GM21717 (cell line): ENCODE measurements around the gene SIM1.

Experiments used
- ATAC-seq: cut with Tn5 transposase; IDR thresholded peaks from one replicate; pipeline ENCODE4 v1.9.1; 2021; ENCODE audit warnings: mild to moderate bottlenecking, moderate library complexity; ENCODE audit not compliant: unreplicated experiment

SIM1 gene

DNA sequence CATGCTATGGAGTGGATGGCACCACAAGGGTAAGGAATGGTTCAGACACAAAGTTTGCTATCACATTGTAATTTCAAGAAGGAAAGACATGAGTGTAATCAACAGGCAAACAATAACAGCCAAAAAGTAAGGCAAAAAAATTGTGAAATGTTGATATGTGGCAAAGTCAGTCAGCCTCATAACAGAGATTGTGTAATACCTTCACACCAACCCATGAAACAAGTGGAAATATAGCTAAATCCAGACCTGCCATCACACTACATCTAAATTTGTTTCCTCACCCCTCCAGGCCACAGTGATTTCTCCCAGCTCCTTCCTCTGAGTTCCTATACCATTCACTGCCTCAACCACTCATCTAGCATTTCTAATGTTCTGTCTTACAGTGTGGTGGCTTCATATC is 37.3 kb downstream of the SIM1 start:
- ATAC-seq, result no peak

- no peak for ATAC-seq
Observed at GRCh38 chr6:100426744-100427338, 37.9 kb downstream of the SIM1 start.

DNA sequence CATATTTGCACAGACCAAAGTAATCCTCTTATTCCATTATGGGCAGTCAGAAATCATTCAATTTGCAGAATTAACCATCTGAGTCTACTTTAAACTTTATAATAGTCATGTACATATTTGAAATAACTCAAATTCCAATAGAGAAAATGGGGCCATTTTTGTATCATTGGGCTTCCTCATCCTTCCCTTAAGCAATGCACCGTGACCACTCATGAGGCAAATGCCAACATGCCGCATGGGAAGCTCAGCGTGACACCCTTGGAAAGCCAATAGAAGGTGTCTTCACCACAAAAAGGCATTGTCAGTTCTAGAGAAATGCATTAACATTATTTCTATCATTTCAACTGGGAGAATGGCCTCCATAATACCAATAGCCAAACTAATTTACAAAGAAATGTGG is 38.5 kb downstream of the SIM1 start:
- ATAC-seq, result no peak

- ATAC-seq, result no peak
Observed at GRCh38 chr6:100420711-100421110, 44.0 kb downstream of the SIM1 start.

- no peak for ATAC-seq
Observed at GRCh38 chr6:100417036-100417435, 47.7 kb downstream of the SIM1 start.

GRCh38 chr6:100415768-100416167 is 49.0 kb downstream of the SIM1 start:
- ATAC-seq, result no peak

DNA sequence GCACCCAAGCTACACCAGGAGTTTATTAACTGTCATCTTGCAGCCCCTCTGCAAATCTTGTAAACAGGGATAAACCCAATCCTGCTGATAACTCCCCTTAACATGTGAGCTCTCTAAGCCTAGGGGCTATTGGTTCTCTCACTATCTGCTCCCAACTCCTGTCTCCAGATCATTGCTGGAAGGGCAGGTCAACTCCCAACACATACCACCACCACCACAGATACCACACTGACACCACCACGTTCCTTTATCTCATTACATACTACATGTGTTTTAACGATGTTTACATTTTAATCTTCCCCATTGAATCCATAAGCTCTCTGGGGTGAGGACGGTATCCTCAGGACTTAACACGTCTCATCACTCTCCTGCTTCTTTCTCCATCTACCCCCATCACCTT is 51.8 kb downstream of the SIM1 start:
- ATAC-seq, result no peak

GRCh38 chr6:100404051-100404450 is 60.7 kb downstream of the SIM1 start:
- ATAC-seq, result no peak

DNA sequence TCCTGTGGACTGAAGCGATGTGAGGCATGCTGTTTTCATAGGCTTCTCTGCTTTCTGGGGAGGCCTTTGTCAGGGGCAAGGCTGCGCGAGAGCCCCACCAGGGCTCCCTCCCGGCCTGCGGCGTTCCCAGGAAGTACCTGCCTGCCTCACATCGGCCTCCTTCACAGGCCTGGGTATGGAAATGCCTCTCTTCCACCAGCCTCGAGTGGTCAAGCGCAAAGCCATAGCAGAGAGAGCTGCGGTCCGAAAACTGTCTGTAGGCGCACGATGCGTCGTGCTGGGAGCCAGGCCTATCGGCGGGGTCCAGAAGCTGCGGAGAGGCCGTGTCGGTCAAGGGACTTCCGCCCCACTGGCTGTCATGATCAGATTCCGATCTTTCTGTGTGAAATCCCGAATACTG is 71.2 kb downstream of the SIM1 start:
- ATAC-seq, result no peak

- ATAC-seq, result no peak
Observed at GRCh38 chr6:100392423-100392822, 72.3 kb downstream of the SIM1 start.

DNA sequence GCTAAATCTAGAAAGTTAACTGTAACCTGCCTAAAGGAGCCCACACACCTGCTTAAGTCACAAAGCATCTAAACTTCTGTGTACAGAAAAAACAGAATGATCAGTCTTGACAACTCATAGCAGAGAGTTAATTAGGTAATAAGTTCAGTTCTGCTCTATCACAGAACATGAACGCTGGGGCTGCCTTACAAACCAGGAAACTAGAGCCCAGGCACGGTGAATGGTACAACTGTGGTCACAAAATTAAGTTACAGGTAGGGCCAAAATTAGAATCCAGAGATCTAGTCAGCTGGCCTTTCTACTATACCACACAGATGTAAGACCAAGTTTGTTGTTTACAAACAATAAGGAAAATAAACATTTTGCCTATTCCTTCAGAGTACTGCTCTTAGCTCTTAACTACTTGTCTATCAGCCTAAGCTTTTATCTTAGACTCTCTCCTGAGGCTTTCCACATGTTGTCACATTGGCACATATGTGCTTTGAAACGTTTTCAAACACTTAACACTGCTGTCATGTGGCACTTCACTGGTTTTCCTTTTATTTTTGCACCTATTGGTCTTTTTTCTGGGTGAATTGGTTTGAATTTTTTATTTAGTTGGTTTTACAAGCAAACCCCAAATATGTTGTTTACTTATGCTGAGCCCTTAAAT is 75.7 kb downstream of the SIM1 start:
- no peak for ATAC-seq

GRCh38 chr6:100382767-100383195 is 81.9 kb downstream of the SIM1 start:
- ATAC-seq, result no peak

DNA sequence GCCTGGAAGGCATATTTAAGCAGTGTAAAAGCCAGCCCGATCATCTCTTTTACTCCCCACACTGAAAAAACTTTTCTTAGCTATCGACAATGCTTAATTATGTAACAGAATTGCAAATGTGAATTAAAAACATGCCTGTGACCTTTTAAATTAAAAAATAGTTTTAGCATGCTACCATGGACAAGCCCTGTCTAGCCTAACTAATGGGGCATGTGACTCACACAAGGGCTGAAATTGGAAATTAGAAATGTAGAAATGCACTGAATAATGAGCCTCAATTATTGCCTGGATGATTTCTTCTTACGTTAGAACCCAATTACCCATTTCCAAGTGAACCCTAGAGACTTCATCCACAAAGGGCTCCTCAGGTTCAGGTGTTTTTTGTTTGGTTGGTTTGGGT is 82.7 kb downstream of the SIM1 start:
- ATAC-seq, result no peak

GRCh38 chr6:100381111-100381510 is 83.6 kb downstream of the SIM1 start:
- no peak for ATAC-seq

DNA sequence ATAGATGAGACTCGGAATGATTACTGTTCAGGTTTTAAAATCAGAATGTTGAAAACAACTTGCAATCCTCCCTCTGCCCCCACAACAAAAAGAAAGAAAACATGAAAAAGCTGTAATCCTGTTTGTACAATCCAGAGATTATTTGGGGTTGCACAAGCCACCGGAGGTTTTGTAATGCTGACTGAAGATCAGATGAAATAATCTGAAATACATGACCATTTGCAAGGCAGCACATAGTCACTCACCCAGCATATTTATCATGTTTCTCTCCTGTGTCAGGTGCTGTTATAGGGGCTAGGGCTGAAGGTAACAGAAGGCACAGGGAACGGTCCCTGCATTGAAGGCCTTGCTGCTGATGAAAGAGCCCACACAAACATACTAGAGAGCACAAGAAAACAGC is 85.3 kb downstream of the SIM1 start:
- ATAC-seq, result no peak

- no peak for ATAC-seq
Observed at GRCh38 chr6:100378576-100378975, 86.1 kb downstream of the SIM1 start.

DNA sequence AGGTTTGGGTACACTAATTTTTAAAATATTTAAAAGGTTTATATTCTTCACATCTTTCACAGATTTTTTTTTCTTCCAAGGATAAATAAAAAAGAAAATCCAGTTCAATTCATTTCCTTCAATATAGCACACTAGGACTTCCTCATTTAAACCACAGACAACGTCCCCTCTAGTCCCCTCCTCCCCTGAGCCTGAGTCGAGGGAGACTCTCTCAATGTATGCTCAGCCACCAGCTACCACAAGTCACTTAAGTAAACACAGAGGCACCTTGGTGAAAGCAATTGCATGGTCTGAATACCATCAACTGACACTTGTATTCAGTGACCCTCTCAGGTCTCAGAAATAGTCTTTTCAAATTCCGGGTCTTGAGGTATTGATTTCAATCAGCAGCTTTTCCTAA is 88.6 kb downstream of the SIM1 start:
- ATAC-seq, result no peak

- ATAC-seq, result no peak
Observed at GRCh38 chr6:100372326-100373091, 92.2 kb downstream of the SIM1 start.

DNA sequence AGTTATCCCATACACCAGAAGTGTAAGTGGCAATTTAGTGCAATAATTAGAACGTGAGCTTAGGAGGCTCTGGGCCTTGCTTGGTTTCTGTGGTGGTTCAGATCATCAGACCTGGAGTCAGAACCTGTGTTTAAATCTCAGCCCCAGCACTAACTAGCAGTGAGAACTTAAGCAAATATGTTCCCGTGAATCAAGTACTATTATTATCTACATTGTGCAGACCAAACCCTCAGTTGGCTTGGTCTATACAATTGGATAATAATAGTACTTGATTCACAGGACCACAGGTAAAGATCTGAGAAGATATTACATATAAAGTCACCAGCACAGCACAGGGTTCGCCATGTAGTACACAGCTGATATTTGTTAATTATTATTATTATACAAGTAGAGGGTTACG is 93.1 kb downstream of the SIM1 start:
- no peak for ATAC-seq

DNA sequence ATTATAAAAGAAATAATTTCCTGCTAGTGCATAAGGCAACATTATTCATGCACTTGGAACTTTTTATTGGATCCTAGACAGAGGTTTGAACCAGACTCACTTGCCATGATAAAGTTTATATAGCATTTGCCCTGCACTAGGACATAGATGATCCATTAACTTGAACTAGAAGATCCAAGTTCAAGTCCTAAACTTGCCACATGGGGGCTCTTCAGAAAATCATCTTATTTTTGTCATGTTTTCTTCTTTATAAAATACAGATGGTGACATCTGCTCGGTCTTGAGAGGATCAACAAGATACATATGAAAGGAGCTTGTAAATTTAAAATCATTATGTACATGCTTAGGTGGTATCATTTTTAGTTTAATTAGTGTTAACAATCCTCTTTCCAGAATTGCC is 94.5 kb downstream of the SIM1 start:
- ATAC-seq, result no peak

- no peak for ATAC-seq
Observed at GRCh38 chr6:100366419-100366818, 98.3 kb downstream of the SIM1 start.

- no peak for ATAC-seq
Observed at GRCh38 chr6:100363651-100364050, 101.1 kb downstream of the SIM1 start.
